ENCODE results near the gene IFNA6.

DNA sequence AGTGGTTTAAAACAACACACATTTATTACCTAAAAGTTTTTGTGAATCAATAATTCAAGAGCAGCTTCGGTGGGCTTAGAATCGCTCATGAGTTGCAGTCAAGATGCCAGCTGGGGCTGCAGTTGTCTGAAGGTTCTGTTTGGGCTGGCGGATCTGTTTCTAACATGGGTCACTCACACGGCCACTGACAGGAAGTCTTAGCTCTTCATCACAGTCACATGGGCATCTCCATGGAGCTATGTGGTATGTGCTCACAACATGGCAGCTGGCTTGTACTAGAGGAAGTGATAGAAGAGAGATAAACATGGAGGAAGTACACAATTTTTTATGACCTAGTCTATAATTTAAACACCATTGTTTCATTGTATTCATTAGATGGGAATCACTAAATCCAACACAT is 26.6 kb downstream of the IFNA6 start:
- TF ChIP-seq, protein P1, sequence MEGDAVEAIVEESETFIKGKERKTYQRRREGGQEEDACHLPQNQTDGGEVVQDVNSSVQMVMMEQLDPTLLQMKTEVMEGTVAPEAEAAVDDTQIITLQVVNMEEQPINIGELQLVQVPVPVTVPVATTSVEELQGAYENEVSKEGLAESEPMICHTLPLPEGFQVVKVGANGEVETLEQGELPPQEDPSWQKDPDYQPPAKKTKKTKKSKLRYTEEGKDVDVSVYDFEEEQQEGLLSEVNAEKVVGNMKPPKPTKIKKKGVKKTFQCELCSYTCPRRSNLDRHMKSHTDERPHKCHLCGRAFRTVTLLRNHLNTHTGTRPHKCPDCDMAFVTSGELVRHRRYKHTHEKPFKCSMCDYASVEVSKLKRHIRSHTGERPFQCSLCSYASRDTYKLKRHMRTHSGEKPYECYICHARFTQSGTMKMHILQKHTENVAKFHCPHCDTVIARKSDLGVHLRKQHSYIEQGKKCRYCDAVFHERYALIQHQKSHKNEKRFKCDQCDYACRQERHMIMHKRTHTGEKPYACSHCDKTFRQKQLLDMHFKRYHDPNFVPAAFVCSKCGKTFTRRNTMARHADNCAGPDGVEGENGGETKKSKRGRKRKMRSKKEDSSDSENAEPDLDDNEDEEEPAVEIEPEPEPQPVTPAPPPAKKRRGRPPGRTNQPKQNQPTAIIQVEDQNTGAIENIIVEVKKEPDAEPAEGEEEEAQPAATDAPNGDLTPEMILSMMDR (conservative IDR thresholded peaks at IDR 0.05) = no peak
- no peak for TF ChIP-seq EZH2 (IDR thresholded peaks at IDR 0.05; ENCODE audit: low read depth)
